GM12892 (cell line): ENCODE measurements around the gene GPR78.

Source experiments
- POLR2A ChIP-seq: IDR thresholded peaks from 2 replicates; pipeline ENCODE4 v1.6.1; 2011; ENCODE audit warnings: low read depth, low read length, control low read depth
- POLR2AphosphoS5 ChIP-seq: IDR thresholded peaks from 2 replicates; pipeline ENCODE4 v1.6.1; 2011; ENCODE audit warnings: low read depth, low read length, control low read depth
- TAF1 ChIP-seq: IDR thresholded peaks from 2 replicates; pipeline ENCODE4 v1.6.1; 2011; ENCODE audit warnings: low read depth, mild to moderate bottlenecking, control low read depth, low read length, borderline replicate concordance

- TF ChIP-seq POLR2AphosphoS5 (no peak), TAF1 (no peak), POLR2A (no peak)
These were observed 42.0 kb upstream of the GPR78 start for GRCh38 chr4:8538076-8538702.
